ENCODE data around the gene TRIM41. TPM values are rescaled to one million over a fixed set of nuclear protein-coding genes. Genes with fewer than 3 reads are reported as not detected.
A peak's percentile ranks its signal among the peaks of the same experiment; 100 is the strongest.

The TRIM41 gene
- total and polyA plus RNA-seq, 12 donors = 13.3 to 56.2 (median 19.6) TPM

DNA sequence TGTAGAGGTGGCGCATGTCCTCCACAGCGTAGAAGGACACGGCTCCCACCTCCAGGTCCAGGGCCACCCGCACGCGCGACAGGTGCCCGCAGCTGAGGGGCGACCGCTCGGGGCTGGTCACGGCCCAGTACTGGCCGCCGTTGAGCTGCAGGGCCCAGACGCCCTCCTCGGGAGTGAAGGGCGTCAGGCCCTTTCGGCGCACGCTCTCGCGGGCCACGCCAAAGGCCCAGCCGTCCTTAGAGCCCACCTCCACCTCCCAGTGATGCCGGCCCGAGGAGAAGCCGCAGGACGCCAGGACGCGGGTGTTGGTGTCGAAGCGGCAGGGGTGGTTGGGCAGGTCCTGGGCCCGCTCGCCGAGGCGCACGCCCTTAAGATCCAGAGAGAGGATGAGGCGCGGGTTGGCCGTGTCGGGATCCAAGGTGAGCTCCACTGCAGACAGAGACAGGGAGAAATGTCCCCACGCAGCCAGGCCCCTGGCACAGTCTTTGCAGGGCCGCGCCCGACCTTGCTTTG, 27.8 kb upstream of the TRIM41 start:
- no peak for DNase-seq
- Histone ChIP-seq H3K9me3 (replicated peaks in 1 of 3) (no peaks in the 10 kb centered on the region), H3K4me1 (replicated peaks in 1 of 2) (peaks cover 5 to 18% of the 10 kb centered on the region in 2 donors), H3K4me3 (no peak overlapping the region), H3K36me3 (replicated peaks in 1 of 2) (no peaks in the 10 kb centered on the region), H3K27me3 (no peaks in the 10 kb centered on the region), H3K27ac (no peak overlapping the region)
- WGBS, 4 donors = 79 to 83% (median 82%) methylated on average over 35 to 45 of the region's 45 CpGs
- no peak for TF ChIP-seq CTCF (IDR thresholded peaks at IDR 0.05)
- TF ChIP-seq POLR2A (IDR thresholded peaks at IDR 0.05) = no peak
- intact Hi-C loops (cut with DNase I) = no loop called here

GRCh38 chr5:181197326-181197951, 25.6 kb upstream of the TRIM41 start:
- H3K9me3 ChIP-seq (replicated peaks in 1 of 3) = no peaks in the 10 kb centered on the region
- H3K27ac ChIP-seq = peak overlapping the region in 1 of 5 donors; percentile 29
- TF ChIP-seq POLR2A (IDR thresholded peaks at IDR 0.05) (no peak), CTCF (IDR thresholded peaks at IDR 0.05) (no peak)
- intact Hi-C loops (cut with DNase I) = no loop called here
- 72 to 81% (median 75%) methylated on average over 8 of the region's 8 CpGs for WGBS, 4 donors
- H3K36me3 ChIP-seq (replicated peaks in 1 of 2) = no peaks in the 10 kb centered on the region
- no peak for DNase-seq
- no peaks in the 10 kb centered on the region for H3K27me3 ChIP-seq
- H3K4me1 ChIP-seq (replicated peaks in 1 of 2) = peaks cover 0 to 8% of the 10 kb centered on the region in 2 donors
- H3K4me3 ChIP-seq = no peak overlapping the region

- peak in 3 of 7 donors; percentile 37 to 68 (median 61) for DNase-seq
- intact Hi-C loops (cut with DNase I) = no loop called here
- no peak for TF ChIP-seq CTCF (IDR thresholded peaks at IDR 0.05)
- no peak for TF ChIP-seq POLR2A (IDR thresholded peaks at IDR 0.05)
- Histone ChIP-seq H3K27ac (peak overlapping the region in 1 of 5 donors; percentile 29), H3K4me3 (no peak overlapping the region), H3K9me3 (replicated peaks in 1 of 3) (no peaks in the 10 kb centered on the region), H3K36me3 (replicated peaks in 1 of 2) (no peaks in the 10 kb centered on the region), H3K27me3 (no peaks in the 10 kb centered on the region), H3K4me1 (replicated peaks in 1 of 2) (peaks cover 0 to under 1% of the 10 kb centered on the region in 2 donors)
- 57 to 66% (median 58%) methylated on average over 9 to 12 of the region's 12 CpGs for WGBS, 4 donors
Observed at GRCh38 chr5:181198106-181198685, 24.9 kb upstream of the TRIM41 start.

GRCh38 chr5:181198905-181199519, 24.1 kb upstream of the TRIM41 start:
- no peaks in the 10 kb centered on the region for H3K27me3 ChIP-seq
- H3K36me3 ChIP-seq (replicated peaks in 1 of 2) = no peaks in the 10 kb centered on the region
- H3K9me3 ChIP-seq (replicated peaks in 1 of 3) = no peaks in the 10 kb centered on the region
- peaks cover 2 to 4% of the 10 kb centered on the region in 2 donors for H3K4me1 ChIP-seq (replicated peaks in 1 of 2)
- WGBS, 4 donors = 78 to 83% (median 82%) methylated on average over 9 of the region's 9 CpGs
- intact Hi-C loops (cut with DNase I) = no loop called here
- TF ChIP-seq CTCF (IDR thresholded peaks at IDR 0.05) (no peak), POLR2A (IDR thresholded peaks at IDR 0.05) (no peak)
- DNase-seq = no peak
- no peak overlapping the region for H3K4me3 ChIP-seq
- no peak overlapping the region for H3K27ac ChIP-seq

Data from adrenal gland (tissue), 12 donors.